NOMO-1 treated with dmso at 0.1 percent for 144 hours (cell line): ENCODE data around the gene L1TD1.
"Not testable (repeated sequence)": the region's sequence is repeated elsewhere in the genome, so short reads cannot be mapped to it uniquely, and the experiment has no call there.

Source experiments
- DNase-seq: peaks from one replicate; lab custom pipeline; 2025; ENCODE audit not compliant: unreplicated experiment; lab: John Stamatoyannopoulos, UW

L1TD1 gene

DNA sequence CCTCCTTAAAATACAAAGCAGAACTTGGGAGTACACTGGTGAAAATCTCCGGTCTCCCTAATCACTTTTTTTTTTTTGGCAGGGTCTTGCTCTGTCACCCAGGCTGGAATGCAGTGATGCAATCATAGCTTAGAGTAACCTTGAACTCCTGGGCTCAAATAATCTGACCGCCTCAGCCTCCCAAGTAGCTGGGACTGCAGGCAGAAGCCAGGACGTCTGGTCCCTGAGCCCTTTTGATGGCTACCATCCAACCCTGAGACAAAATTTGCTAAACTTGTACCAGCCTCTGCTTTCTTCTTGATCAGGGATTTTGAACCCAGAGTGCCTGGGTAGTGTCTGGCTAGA, 4.1 kb downstream of the L1TD1 start:
- no peak for DNase-seq

DNA sequence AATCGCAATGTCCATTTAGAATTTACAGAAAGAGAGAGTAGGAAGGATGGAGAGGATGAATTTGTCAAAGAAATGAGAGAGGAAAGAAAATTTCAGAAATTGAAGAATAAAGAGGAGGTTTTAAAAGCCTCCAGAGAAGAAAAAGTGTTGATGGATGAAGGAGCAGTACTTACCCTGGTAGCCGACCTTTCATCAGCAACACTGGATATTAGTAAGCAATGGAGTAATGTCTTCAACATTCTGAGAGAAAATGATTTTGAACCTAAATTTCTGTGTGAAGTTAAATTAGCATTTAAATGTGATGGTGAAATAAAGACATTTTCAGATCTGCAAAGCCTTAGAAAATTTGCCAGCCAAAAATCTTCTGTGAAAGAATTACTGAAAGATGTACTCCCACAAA, 12.5 kb downstream of the L1TD1 start:
- DNase-seq, result no peak

DNA sequence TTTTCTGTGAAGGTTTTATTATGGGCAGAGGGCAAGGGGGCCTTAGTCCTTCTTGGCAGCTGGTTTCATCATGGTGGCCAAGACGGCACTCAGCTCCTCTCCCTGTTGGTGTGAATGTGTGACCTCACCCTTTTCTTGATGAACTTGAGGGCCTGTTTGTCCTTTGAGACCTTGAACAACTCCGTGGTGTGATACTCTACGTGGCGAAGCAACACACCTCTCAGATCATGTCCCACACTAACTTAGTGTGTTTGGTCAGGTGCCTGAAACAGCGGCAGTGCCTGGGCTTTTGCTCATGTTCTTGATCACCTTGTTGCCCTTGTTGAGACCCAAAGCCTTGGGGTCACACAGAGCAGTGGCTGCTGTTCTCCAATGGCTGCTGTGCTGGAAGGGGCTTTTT, 13.4 kb downstream of the L1TD1 start:
- DNase-seq, result no peak

DNA sequence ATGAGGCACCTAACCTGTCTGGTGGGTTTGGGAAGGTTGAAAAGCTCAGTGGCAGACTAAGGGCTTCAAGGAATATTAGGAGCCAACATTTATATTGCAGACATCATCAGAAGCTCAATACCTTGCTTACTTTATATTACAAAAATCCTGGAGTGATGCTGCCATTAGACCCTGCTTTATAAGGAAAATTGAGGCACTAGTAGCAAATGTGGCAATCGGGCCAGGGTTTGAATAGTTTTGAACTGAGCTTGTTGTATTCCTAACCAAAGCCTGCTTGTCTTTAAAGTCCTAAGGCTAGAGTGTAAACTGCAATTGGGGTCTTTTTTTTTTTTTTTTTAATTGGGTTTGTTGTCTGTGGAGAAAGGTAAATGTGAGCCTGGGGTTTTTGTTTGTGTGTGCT, 14.3 kb downstream of the L1TD1 start:
- no peak for DNase-seq

DNA sequence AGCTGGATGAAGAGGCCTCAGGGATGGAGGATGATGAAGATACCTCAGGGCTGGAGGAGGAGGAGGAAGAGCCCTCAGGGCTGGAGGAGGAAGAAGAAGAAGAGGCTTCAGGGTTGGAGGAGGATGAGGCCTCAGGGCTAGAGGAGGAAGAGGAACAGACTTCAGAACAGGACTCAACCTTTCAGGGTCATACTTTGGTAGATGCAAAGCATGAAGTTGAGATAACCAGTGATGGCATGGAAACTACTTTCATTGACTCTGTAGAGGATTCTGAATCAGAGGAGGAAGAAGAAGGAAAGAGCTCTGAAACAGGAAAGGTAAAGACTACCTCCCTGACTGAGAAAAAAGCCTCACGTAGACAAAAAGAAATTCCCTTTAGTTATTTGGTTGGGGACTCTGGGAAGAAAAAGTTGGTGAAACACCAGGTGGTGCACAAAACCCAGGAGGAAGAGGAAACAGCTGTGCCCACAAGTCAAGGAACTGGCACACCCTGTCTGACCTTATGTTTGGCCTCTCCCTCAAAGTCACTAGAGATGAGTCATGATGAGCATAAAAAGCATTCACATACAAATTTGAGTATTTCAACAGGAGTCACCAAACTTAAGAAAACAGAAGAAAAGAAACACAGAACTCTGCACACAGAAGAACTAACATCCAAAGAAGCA, 15.4 kb downstream of the L1TD1 start:
- peak; percentile 58 for DNase-seq

DNA sequence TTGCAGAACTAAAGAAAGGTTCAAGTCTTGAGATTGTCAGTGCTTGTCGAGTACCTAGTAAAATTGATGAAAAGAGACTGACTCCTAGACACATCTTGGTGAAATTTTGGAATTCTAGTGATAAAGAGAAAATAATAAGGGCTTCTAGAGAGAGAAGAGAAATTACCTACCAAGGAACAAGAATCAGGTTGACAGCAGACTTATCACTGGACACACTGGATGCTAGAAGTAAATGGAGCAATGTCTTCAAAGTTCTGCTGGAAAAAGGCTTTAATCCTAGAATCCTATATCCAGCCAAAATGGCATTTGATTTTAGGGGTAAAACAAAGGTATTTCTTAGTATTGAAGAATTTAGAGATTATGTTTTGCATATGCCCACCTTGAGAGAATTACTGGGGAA, 16.3 kb downstream of the L1TD1 start:
- no peak for DNase-seq

DNA sequence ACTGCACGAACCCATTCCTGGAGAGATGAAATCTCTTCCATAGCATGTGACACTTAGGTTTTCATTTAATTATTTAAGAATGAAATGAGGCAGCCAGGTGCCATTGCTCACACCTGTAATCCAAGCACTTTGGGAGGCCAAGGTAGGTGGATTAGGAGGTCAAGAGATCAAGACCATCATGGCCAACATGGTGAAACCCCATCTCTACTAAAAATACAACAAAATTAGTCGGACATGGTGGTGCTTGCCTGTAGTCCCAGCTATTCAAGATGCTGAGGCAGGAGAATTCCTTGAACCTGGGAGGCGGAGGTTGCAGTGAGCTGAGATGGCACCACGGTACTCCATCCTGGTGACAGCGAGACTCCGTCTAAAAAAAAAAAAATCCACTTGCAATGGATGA, 17.8 kb downstream of the L1TD1 start:
- DNase-seq, result no peak

DNA sequence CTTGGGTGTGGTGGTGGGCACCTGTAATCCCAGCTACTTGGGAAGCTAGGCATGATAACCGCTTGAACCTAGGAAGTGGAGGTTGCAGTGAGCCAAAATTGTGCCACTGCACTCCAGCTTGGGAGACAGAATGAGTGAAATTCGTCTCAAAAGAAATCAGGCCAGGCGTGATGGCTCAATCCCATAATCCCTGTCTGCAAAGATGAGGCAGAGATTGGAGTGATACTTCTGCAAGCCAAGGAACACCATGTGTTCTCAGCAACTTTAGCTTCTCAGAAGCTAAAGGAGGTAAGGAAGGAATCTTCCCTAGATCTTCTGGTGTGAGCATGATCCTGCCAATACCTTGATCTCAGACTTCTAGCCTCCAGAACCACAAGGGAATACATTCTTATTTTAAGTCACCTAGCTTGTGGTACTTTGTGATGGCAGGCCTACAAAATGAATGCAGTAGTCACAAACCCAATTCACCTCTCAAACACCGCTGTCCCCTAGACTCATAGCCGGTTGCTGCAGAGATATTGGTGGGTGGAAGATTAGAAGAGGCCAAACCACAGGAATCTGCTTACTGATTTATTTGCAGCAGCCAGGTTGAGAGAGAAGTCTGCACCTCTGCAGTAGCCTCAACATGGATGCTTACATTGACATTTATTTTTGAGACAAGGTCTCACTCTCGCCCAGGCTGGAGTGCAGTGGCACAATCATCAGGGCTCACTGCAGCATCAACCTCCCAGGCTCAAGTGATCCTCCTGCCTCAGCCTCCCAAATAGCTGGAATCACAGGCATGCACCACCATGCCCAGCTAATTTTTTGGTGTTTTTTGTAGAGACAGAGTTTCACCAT, 18.6 kb downstream of the L1TD1 start:
- no peak for DNase-seq

DNA sequence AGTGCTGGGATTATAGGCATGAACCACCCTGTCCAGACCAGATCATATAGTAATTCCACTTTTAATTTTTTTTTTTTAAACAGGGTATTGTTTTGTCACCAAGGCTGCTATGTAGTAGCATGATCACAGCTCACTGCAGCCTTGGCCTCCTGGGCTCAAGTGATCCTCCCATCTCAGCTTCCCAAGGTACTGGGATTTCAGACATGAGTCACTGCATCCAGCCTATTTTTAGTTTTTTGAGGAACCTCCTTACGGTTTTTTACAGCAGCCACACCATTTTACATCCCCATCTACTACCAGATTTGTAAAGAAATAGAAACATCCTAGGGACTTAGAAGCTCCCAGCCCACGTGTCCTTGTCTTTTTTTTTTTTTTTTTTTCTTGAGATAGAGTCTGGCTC, 24.0 kb downstream of the L1TD1 start:
- no peak for DNase-seq

DNA sequence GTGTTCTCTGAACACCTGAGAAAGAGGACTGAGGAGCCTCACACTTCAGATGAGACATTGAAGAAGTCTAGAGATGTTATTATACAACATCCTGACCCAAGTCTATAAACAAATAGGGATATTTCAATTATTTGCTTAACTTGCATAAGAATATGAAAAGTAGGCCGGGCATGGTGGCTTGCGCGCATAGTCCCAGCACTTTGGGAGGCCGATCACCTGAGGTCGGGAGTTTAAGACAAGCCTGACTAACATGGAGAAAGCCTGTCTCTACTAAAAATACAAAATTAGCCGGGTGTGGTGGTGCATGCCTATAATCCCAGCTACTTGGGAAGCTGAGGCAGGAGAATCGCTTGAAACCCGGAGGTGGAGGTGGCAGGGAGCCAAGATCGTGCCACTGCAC, 25.8 kb downstream of the L1TD1 start:
- not testable (repeated sequence) for DNase-seq

DNA sequence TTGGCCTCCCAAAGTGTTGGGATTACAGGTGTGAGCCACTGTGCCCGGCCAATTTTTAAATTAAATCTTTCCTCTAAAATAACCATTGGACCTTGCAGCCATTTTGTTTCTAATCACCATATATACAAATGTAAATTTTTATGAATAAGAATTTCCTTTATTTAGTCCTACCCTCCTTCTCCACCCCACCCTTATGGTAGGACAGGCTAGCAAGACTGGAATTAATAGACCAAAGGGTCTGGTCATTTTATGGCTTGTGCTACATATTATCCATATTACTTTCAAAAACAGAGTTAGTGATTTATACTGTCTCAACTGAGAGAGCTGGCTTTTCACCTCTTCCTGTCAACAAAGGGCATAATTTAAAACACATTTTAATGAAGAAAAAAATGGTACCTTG, 26.5 kb downstream of the L1TD1 start:
- DNase-seq, result no peak

DNA sequence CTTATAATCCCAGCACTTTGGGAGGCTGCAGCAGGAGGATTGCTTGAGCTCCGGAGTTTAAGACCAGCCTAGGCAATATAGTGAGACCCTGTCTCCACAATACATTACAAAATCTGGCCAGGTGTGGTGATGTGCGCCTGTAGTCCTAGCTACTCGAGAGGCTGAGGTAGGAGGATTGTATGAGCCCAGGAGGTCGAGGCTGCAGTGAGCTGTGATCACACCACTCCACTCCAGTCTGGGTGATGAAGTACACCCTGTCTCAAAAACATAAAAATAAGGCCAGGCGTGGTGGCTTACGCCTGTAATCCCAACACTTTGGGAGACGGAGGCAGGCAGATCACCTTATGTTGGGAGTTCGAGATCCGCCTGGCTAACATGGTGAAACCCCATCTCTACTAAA, 27.7 kb downstream of the L1TD1 start:
- no peak for DNase-seq

DNA sequence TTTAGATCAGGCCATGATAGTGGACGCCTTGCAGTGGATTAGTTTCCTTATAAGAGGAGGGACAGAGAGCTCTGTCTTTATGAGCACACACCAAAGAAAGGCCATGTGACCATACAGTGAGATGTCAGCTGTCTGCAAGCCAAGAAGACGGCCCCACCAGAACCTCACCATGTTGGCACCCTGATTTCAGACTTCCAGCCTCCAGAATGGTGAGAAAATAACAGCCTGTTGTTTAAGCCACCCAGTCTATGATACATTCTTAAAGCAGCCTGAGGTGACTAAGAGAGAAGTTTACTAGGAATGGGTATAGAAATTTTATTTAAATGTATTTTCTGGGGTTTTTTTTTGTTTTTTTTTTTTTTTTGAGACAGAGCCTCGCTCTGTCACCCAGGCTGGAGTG, 29.5 kb downstream of the L1TD1 start:
- DNase-seq, result no peak

DNA sequence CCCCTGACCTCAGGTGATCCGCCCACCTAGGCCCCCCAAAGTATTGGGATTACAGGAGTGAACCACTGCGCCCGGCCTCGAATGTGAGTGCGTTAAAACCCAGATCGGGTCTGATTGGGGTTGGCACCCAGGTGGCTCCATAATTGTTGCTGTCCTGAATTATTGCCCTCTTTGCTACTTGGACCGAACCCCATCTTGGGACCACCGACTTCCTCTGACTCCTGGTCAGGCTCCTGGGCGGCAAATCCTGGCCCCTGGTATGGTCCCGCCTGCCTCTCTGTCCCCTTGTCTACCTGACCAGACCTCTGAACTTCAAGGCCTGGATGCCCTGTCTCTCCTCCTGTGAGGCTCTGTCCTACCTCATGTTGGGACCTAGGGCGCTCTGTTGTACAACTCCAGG, 32.8 kb downstream of the L1TD1 start:
- DNase-seq, result no peak

DNA sequence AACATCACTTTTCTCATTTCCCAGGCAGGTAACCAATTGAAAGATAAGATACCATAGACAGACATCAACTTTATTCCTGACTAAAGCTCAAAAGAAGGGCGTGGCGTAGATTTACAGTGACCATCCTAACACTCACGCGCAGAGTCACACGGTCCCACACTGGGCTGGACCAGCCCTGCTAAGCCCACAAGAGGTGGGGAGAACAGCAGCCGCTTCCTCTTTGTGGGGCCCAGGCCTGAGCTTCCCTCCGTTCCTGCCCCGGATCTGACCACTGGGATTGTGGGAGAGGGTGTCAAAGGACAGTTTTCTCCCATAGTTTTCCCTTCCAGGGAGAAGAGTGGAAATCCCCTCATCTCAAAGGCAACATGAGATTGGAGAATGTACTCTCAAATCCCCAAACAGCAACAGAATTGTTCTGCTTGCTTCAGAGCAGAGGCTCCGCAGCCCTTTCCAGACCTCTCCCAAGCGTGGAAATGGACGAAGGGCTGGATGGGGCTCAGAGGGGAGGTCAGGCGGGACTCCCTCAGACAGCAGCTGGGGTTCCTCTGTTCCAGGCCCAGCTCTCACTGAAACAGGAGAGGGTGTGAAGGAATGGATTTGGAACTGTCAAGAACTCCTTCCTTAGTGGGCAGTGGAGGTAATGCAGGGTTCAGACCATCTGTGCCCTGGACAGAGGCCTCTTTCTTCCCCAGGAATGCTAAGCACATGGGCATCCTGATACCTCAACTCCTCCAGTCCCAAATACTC, 33.7 kb downstream of the L1TD1 start:
- peak; percentile 24 for DNase-seq

DNA sequence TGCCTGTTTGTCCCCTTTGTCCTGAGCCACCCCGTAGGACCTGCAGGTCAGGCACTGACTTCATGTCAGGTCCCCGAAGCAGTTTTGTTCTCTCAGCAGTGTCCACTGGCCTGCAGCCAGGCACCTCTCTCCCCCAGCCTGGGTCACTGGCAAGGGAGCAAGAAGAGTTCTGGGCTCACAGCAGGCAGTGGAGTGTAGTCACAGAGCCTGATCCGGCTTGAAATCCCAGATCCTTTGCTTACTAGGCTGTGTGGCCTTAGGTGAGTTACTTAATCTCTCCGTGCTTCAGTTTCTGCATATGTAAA, 34.2 kb downstream of the L1TD1 start:
- DNase-seq, result no peak

DNA sequence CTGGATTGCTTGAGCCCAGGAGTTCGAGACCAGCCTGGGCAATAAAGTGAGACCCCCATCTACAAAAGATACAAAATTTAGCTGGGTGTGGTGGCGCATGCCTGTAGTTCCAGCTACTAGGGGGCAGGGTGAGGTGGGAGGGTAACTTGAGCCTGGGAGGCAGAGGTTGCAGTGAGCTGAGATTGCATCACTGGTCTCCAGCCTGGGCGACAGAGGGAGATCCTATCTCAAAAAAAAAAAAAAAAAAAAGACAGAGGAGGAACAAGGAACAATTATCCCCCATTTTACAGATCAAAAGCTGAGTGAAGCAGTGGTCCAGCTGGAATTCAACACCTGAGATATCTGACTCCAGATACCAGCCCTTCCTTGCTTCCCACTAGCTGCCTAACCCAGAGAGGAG, 34.8 kb downstream of the L1TD1 start:
- no peak for DNase-seq

DNA sequence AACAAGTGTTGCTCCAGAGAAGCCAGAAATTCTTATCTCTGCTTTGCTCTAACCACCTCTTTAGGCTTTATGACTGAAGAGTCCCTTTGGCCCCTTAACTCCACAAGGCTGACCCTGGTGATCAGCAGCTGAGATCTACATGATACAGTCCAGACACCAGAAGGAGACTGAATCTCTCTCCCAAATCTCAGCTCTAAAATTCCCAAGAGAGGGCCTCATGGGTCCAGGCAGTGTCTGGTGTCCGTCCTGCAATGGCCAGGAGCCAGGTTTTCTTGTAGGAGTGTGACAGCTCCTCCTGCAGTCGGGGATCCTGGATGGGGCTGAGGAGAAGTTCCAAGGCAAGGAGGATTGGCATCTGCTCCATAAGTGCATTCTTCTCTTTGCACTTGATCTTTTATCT, 35.3 kb downstream of the L1TD1 start:
- no peak for DNase-seq

DNA sequence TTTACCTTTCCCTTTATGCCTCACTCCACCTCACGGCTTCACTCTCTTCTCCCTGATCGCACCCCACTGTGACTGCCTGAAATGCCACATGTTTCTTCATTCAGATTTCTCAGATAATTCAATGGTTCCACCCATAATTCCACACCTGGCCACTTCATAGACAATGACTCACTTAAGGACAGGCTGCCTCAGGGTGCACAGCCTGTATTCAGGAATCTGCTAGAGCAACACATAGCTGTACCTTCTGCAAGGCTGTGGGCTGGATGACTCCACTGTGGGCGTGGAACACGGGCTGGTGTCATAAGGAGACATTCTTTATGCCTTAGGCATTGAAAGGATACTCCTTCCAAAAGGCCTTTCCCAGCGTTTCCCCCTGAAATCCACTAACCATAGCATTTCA, 36.1 kb downstream of the L1TD1 start:
- no peak for DNase-seq

DNA sequence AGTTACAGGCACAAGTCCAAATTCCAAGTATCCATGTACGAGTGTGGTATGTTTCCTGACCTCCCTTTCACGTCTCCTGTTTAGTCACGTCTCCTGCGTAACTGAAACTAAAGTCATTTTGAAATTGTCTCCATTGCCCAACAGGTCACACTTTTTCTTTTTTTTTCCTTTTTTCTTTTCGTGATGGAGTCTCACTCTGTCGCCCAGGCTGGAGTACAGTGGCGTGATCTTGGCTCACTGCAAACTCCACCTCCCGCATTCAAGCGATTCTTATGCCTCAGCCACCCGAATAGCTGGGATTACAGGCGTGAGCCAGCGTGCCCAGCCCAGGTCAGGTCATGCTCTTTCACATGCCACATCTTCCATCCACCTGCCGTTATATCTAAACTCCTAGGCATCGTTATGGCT, 38.2 kb downstream of the L1TD1 start:
- peak; percentile 10 for DNase-seq

DNA sequence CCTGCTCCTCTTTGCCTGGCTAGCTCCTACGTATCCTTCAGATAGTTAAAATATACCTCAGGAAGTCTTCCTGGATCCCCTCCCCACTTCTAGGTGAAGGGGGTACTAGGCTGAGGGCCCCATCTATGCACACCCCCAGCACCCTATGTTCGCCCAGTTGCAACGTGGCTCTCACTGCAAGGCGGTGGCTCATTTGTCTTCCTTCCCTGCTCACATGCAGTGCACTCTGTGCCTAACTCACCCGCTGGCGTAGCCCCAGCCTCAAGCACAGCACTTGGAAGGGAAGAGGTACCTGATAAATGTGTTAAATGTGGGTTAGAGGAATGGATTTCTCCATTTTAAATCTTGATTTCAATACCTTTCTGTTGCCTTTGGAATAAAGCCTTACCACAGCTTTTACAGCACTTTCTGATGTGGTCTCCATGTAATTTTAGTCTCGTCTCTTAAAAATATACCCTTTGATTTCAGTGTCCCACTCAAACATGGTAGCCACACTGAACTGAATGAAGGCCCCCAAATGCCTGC, 39.3 kb downstream of the L1TD1 start:
- DNase-seq, result no peak

DNA sequence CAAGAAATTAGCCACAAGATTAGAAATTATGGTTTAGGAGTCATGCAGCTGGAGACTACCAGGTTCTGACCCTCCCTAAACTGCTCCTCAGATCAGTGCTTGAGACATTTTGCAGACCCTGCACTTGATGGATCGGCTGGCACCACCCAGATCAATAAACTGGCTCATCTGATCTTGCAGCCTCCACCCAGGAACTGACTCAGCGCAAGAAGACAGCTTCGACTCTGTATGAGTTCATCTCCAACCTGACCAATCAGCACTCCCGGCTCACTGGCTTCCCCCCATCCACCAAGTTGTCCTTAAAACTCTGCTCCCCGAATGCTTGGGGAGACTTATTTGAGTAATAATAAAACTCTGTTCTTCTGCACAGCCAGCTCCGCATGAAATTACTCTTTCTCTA, 40.0 kb downstream of the L1TD1 start:
- DNase-seq, result no peak
